PFSK-1 (cell line): Measurements from ENCODE around the gene EDDM13.

Source experiments
- FOXP2 ChIP-seq: optimal IDR thresholded peaks from 2 replicates; pipeline ENCODE3; 2011; ENCODE audit warnings: borderline replicate concordance, control low read depth, inconsistent platforms; ENCODE audit not compliant: insufficient read depth; ENCODE audit errors: extremely low read length, extremely low read depth
- POLR2AphosphoS5 ChIP-seq: IDR thresholded peaks from 2 replicates; pipeline ENCODE4 v1.6.1; 2012; ENCODE audit warnings: low read depth, mild to moderate bottlenecking, control low read depth, low read length, moderate library complexity
- SIN3A ChIP-seq: IDR thresholded peaks from 2 replicates; pipeline ENCODE4 v1.6.1; 2012; ENCODE audit warnings: mild to moderate bottlenecking, low read length, moderate library complexity, borderline replicate concordance; ENCODE audit not compliant: insufficient read depth
- TAF1 ChIP-seq: IDR thresholded peaks from 2 replicates; pipeline ENCODE4 v1.6.1; 2012; ENCODE audit warnings: low read length, control low read depth, borderline replicate concordance; ENCODE audit not compliant: insufficient read depth
- TF ChIP-seq, protein P1 (sequence below), 2 experiments: IDR thresholded peaks; 2 replicates each; pipeline versions ENCODE4 v1.6.1 to v1.8.0; 2011 to 2012; ENCODE audit warnings: low read depth in 2 of 2, low read length in 2 of 2, control low read depth in 1 of 2, inconsistent platforms in 1 of 2, mild to moderate bottlenecking in 1 of 2, moderate library complexity in 1 of 2; ENCODE audit not compliant: insufficient read depth in 1 of 2

DNA sequence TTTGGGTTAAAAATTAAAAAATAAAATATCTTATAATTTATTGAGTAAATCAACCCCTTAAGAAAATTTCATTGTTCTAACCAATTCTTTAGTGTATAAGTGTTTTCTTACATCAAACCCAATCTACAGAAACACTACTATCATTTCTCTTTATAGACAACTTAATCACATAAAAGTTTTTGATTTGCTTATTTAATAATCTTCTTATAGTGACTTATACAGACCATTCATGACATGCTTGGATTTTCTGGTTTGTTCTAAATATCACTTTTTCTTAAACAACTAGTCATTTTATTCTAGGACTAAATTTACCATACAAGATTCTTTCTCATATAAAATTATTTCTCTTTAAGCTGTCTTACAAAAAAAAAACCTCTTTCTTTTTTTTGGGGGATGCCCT, 69.4 kb downstream of the EDDM13 start:
- TF ChIP-seq TAF1 (no peak), POLR2AphosphoS5 (no peak), SIN3A (no peak), FOXP2 (no peak)
- TF ChIP-seq, protein P1, sequence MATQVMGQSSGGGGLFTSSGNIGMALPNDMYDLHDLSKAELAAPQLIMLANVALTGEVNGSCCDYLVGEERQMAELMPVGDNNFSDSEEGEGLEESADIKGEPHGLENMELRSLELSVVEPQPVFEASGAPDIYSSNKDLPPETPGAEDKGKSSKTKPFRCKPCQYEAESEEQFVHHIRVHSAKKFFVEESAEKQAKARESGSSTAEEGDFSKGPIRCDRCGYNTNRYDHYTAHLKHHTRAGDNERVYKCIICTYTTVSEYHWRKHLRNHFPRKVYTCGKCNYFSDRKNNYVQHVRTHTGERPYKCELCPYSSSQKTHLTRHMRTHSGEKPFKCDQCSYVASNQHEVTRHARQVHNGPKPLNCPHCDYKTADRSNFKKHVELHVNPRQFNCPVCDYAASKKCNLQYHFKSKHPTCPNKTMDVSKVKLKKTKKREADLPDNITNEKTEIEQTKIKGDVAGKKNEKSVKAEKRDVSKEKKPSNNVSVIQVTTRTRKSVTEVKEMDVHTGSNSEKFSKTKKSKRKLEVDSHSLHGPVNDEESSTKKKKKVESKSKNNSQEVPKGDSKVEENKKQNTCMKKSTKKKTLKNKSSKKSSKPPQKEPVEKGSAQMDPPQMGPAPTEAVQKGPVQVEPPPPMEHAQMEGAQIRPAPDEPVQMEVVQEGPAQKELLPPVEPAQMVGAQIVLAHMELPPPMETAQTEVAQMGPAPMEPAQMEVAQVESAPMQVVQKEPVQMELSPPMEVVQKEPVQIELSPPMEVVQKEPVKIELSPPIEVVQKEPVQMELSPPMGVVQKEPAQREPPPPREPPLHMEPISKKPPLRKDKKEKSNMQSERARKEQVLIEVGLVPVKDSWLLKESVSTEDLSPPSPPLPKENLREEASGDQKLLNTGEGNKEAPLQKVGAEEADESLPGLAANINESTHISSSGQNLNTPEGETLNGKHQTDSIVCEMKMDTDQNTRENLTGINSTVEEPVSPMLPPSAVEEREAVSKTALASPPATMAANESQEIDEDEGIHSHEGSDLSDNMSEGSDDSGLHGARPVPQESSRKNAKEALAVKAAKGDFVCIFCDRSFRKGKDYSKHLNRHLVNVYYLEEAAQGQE (IDR thresholded peaks at IDR 0.05; ENCODE audit: insufficient read depth in 1 of 2, low read depth in 2 of 2, low read length in 2 of 2), result no peak
